Neural progenitor cell (in vitro differentiated cells): Measurements from ENCODE around the gene SPAG6. TPM values are rescaled to one million over a fixed set of nuclear protein-coding genes. Genes with fewer than 3 reads are reported as not detected.

ENCODE experiments used
- DNase-seq: peaks from one replicate; pipeline ENCODE4 v3.0.0-alpha.2; 2016; ENCODE audit warnings: low spot score
- H2AFZ ChIP-seq: fragments of 200-600 bp; sonication (generic); replicated peaks from 2 replicates; pipeline ENCODE4 v1.6.1; 2016; ENCODE audit warnings: antibody characterized with exemption
- H3F3A ChIP-seq: fragments of 200-600 bp; sonication (generic); 2 replicates; pipeline ENCODE4 v1.6.1; 2016; ENCODE audit warnings: antibody characterized with exemption, low read depth
- H3K27ac ChIP-seq: fragments of 200-600 bp; sonication (generic); 2 replicates; pipeline ENCODE4 v1.5.1; 2016; ENCODE audit warnings: mild to moderate bottlenecking
- H3K27me3 ChIP-seq: fragments of 200-600 bp; sonication (generic); 2 replicates; pipeline ENCODE4 v1.6.1; 2016; ENCODE audit warnings: mild to moderate bottlenecking, moderate library complexity
- H3K36me3 ChIP-seq: fragments of 200-600 bp; sonication (generic); 2 replicates; pipeline ENCODE4 v1.5.1; 2016
- H3K4me1 ChIP-seq: fragments of 200-600 bp; sonication (generic); 2 replicates; pipeline ENCODE4 v1.6.1; 2016; ENCODE audit warnings: mixed run types
- H3K4me2 ChIP-seq: fragments of 200-600 bp; sonication (generic); 2 replicates; pipeline ENCODE4 v1.6.1; 2016
- H3K4me3 ChIP-seq: fragments of 200-600 bp; sonication (generic); 2 replicates; pipeline ENCODE4 v1.5.1; 2016
- H3K79me2 ChIP-seq: fragments of 200-600 bp; sonication (generic); 2 replicates; pipeline ENCODE4 v1.6.1; 2016; ENCODE audit warnings: low read depth
- H3K9ac ChIP-seq: fragments of 200-600 bp; sonication (generic); 2 replicates; pipeline ENCODE4 v1.6.1; 2016
- H3K9me3 ChIP-seq: fragments of 200-600 bp; sonication (generic); 2 replicates; pipeline ENCODE4 v1.5.1; 2016; ENCODE audit warnings: low read depth
- H4K20me1 ChIP-seq: fragments of 200-600 bp; sonication (generic); 2 replicates; pipeline ENCODE4 v1.6.1; 2016; ENCODE audit warnings: low read depth
- H3K27ac Mint-ChIP-seq: 3 replicates; pipeline ENCODE4 v1.8.0; 2021; ENCODE audit warnings: mixed read lengths
- H3K27me3 Mint-ChIP-seq: 2 replicates; pipeline ENCODE4 v1.8.0; 2022; ENCODE audit warnings: low read depth, mild to moderate bottlenecking, inconsistent platforms, moderate library complexity, mixed read lengths; ENCODE audit not compliant: insufficient read depth
- H3K36me3 Mint-ChIP-seq: 3 replicates; pipeline ENCODE4 v1.8.0; 2021; ENCODE audit warnings: mixed read lengths
- H3K4me1 Mint-ChIP-seq: 3 replicates; pipeline ENCODE4 v1.8.0; 2021; ENCODE audit warnings: mixed read lengths
- H3K4me3 Mint-ChIP-seq: 3 replicates; pipeline ENCODE4 v1.8.0; 2021; ENCODE audit warnings: mild to moderate bottlenecking, moderate library complexity, mixed read lengths
- H3K9me3 Mint-ChIP-seq: 3 replicates; pipeline ENCODE4 v1.8.0; 2020; ENCODE audit warnings: mixed read lengths
- EZH2 ChIP-seq: fragments of 200-600 bp; sonication (generic); IDR thresholded peaks from 2 replicates; pipeline ENCODE4 v1.6.1; 2017; ENCODE audit warnings: antibody characterized with exemption, mild to moderate bottlenecking, moderate library complexity
- EZH2phosphoT487 ChIP-seq: fragments of 200-600 bp; sonication (generic); IDR thresholded peaks from 2 replicates; pipeline ENCODE4 v1.6.1; 2017; ENCODE audit warnings: antibody characterized with exemption
- total RNA-seq: library from RNA; depleted of rRNA; stranded (reverse); fragments of >200 nt; gene quantifications from 2 replicates; pipeline ENCODE4 v1.2.3, GENCODE V29; 2015; ENCODE audit warnings: low replicate concordance
- TF ChIP-seq, protein P1 (sequence below): fragments of 200-600 bp; sonication (generic); IDR thresholded peaks from 2 replicates; pipeline ENCODE4 v1.5.1; 2017; ENCODE audit warnings: antibody characterized with exemption, mild to moderate bottlenecking

SPAG6 gene
- total RNA-seq, 1 donor from 2014 or later, result 0.71 TPM

DNA sequence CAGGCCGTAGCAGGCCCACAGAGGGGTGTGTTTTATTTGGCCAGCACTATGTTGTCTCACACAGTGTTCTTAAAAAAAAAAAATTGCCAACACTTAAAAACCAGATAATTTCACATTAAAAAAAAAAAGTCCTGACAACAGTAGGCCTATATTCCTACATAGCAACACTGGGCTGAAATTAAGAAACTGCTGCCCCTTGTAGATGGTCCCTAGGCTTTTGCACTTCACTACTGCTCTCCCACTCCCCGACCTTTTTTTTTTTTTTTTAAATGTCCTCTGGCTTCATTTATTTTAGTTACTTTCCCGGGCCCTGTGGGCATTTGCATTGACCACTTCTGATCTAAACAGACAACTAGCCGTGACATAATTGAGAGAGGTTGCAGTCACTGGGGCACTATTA is 36.0 kb downstream of the SPAG6 start:
- H2AFZ ChIP-seq, result no peak overlapping the region
- no peak overlapping the region for H3K27ac ChIP-seq
- H3K79me2 ChIP-seq, result no peaks in the 10 kb centered on the region
- Mint-ChIP-seq H3K27me3 (no peaks in the 10 kb centered on the region), H3K9me3 (no peaks in the 10 kb centered on the region), H3K4me3 (no peak overlapping the region), H3K4me1 (peaks cover 14% of the 10 kb centered on the region), H3K27ac (no peak overlapping the region), H3K36me3 (no peaks in the 10 kb centered on the region)
- H3K9me3 ChIP-seq, result no peaks in the 10 kb centered on the region
- H3K4me2 ChIP-seq, result no peak overlapping the region
- H4K20me1 ChIP-seq, result no peaks in the 10 kb centered on the region
- no peak overlapping the region for H3K9ac ChIP-seq
- H3K36me3 ChIP-seq, result no peaks in the 10 kb centered on the region
- DNase-seq, result no peak
- TF ChIP-seq EZH2phosphoT487 (no peak), EZH2 (no peak)
- TF ChIP-seq, protein P1, sequence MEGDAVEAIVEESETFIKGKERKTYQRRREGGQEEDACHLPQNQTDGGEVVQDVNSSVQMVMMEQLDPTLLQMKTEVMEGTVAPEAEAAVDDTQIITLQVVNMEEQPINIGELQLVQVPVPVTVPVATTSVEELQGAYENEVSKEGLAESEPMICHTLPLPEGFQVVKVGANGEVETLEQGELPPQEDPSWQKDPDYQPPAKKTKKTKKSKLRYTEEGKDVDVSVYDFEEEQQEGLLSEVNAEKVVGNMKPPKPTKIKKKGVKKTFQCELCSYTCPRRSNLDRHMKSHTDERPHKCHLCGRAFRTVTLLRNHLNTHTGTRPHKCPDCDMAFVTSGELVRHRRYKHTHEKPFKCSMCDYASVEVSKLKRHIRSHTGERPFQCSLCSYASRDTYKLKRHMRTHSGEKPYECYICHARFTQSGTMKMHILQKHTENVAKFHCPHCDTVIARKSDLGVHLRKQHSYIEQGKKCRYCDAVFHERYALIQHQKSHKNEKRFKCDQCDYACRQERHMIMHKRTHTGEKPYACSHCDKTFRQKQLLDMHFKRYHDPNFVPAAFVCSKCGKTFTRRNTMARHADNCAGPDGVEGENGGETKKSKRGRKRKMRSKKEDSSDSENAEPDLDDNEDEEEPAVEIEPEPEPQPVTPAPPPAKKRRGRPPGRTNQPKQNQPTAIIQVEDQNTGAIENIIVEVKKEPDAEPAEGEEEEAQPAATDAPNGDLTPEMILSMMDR, result no peak
- peaks cover 4% of the 10 kb centered on the region for H3K4me1 ChIP-seq
- H3K27me3 ChIP-seq, result no peaks in the 10 kb centered on the region
- H3K4me3 ChIP-seq, result no peak overlapping the region
- H3F3A ChIP-seq, result no peaks in the 10 kb centered on the region

DNA sequence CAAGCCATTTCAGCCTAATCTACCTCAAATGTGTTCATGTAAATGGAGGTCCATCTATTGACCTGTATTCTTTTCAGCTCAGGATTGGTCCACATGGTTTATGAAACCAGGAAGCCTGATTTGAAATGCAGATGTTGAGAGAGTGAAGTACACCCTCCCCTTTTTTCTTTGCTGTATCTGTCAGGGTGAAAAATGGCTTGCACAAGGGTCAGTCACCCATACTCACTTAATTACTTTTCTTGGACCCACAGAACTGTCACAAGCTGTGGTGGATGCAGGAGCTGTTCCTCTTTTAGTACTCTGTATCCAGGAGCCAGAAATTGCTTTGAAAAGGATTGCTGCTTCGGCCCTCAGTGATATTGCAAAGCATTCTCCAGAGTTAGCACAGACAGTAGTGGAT is 41.2 kb downstream of the SPAG6 start:
- Mint-ChIP-seq H3K4me3 (no peak overlapping the region), H3K36me3 (no peaks in the 10 kb centered on the region), H3K27ac (no peak overlapping the region), H3K27me3 (peaks cover 3% of the 10 kb centered on the region), H3K9me3 (no peaks in the 10 kb centered on the region), H3K4me1 (peaks cover 17% of the 10 kb centered on the region)
- Histone ChIP-seq H3K36me3 (no peaks in the 10 kb centered on the region), H3K9me3 (no peaks in the 10 kb centered on the region), H3F3A (no peaks in the 10 kb centered on the region), H3K9ac (no peak overlapping the region), H3K27me3 (no peaks in the 10 kb centered on the region), H3K27ac (no peak overlapping the region), H3K4me2 (no peak overlapping the region), H4K20me1 (no peaks in the 10 kb centered on the region), H3K4me1 (no peaks in the 10 kb centered on the region), H3K4me3 (no peak overlapping the region), H3K79me2 (no peaks in the 10 kb centered on the region), H2AFZ (no peak overlapping the region)
- TF ChIP-seq, protein P1, result no peak
- no peak for TF ChIP-seq EZH2phosphoT487
- TF ChIP-seq EZH2, result no peak
- DNase-seq, result no peak

DNA sequence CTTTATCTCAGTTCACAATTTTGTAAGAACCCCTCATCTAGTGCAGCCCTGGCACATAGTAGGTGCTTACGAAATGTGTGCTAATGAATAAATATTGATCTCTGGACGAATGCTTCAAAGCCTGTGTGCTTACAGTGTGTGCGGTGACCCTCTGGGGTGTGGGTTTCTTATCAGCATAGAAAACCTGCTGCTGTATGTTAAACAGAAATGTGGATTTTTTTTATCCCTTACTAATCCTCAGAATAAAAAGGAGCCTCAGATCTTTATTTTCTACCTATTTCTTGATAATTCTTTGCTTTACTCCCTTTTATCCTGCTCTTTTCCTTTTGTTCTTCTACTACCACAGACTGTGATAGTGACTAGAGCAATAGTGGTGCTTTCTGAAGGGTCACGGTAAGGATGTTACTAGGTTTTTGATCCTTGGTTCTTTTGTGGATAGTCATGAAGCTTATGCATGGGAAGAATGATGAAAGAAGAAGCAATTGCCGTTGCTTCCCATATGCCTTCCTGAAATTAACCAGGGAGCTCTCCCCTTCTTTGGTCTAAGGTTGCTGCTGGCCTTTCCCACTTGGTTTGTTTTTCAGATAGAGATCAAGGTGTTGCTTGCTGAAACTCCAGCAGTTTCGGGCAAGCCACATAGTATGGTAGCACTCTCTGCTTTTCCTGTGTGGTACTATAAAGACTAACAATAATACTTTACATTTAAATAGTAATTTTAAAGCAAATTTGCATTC is 44.7 kb downstream of the SPAG6 start:
- Histone ChIP-seq H3K4me2 (no peak overlapping the region), H3K9ac (no peak overlapping the region), H3K27ac (no peak overlapping the region), H3K9me3 (no peaks in the 10 kb centered on the region), H3K36me3 (no peaks in the 10 kb centered on the region), H3K4me3 (no peak overlapping the region), H3F3A (no peaks in the 10 kb centered on the region), H4K20me1 (no peaks in the 10 kb centered on the region), H2AFZ (no peak overlapping the region), H3K4me1 (no peaks in the 10 kb centered on the region), H3K27me3 (no peaks in the 10 kb centered on the region), H3K79me2 (no peaks in the 10 kb centered on the region)
- Mint-ChIP-seq H3K4me1 (peaks cover 16% of the 10 kb centered on the region), H3K36me3 (no peaks in the 10 kb centered on the region), H3K27ac (no peak overlapping the region), H3K27me3 (peaks cover 3% of the 10 kb centered on the region), H3K9me3 (no peaks in the 10 kb centered on the region), H3K4me3 (no peak overlapping the region)
- no peak for DNase-seq
- no peak for TF ChIP-seq EZH2
- no peak for TF ChIP-seq EZH2phosphoT487
- TF ChIP-seq, protein P1, result no peak
